HEK293T (cell line): ENCODE data around the gene KANSL1.

ENCODE experiments used
- ARNT ChIP-seq: fragments of 450-650 bp; IDR thresholded peaks from 2 replicates; pipeline ENCODE4 v1.6.1; 2017; ENCODE audit warnings: mild to moderate bottlenecking
- BHLHE40 ChIP-seq: fragments of 450-650 bp; IDR thresholded peaks from 2 replicates; pipeline ENCODE4 v1.6.1; 2016; ENCODE audit warnings: mild to moderate bottlenecking, moderate library complexity, borderline replicate concordance
- ELF4 ChIP-seq: fragments of 450-650 bp; IDR thresholded peaks from 2 replicates; pipeline ENCODE4 v1.6.1; 2017; ENCODE audit warnings: antibody characterized with exemption
- FOXA1 ChIP-seq: fragments of 450-650 bp; IDR thresholded peaks from 2 replicates; pipeline ENCODE4 v1.6.1; 2016; ENCODE audit warnings: mild to moderate bottlenecking
- FOXK2 ChIP-seq: fragments of 450-650 bp; IDR thresholded peaks from 2 replicates; pipeline ENCODE4 v1.6.1; 2016; ENCODE audit warnings: mild to moderate bottlenecking
- FOXM1 ChIP-seq: fragments of 450-650 bp; IDR thresholded peaks from 2 replicates; pipeline ENCODE4 v1.6.1; 2017; ENCODE audit warnings: mild to moderate bottlenecking, borderline replicate concordance
- HDGF ChIP-seq: fragments of 450-650 bp; IDR thresholded peaks from 2 replicates; pipeline ENCODE4 v1.6.1; 2017; ENCODE audit warnings: antibody characterized with exemption, borderline replicate concordance
- LEF1 ChIP-seq: fragments of 450-650 bp; IDR thresholded peaks from 2 replicates; pipeline ENCODE4 v1.6.1; 2017; ENCODE audit warnings: mild to moderate bottlenecking, borderline replicate concordance
- NFRKB ChIP-seq: fragments of 450-650 bp; IDR thresholded peaks from 2 replicates; pipeline ENCODE4 v1.6.1; 2016; ENCODE audit warnings: mild to moderate bottlenecking, moderate library complexity
- SP1 ChIP-seq: fragments of 450-650 bp; IDR thresholded peaks from 2 replicates; pipeline ENCODE4 v1.6.1; 2017
- SUZ12 ChIP-seq: fragments of 450-650 bp; IDR thresholded peaks from 2 replicates; pipeline ENCODE4 v1.6.1; 2016; ENCODE audit warnings: mild to moderate bottlenecking
- TARDBP ChIP-seq: fragments of 450-650 bp; IDR thresholded peaks from 2 replicates; pipeline ENCODE4 v1.6.1; 2016
- ZNF384 ChIP-seq: fragments of 450-650 bp; IDR thresholded peaks from 2 replicates; pipeline ENCODE4 v1.6.1; 2016
- TF ChIP-seq, protein P1 (sequence below): fragments of 450-650 bp; IDR thresholded peaks from 2 replicates; pipeline ENCODE4 v1.6.1; 2016

DNA sequence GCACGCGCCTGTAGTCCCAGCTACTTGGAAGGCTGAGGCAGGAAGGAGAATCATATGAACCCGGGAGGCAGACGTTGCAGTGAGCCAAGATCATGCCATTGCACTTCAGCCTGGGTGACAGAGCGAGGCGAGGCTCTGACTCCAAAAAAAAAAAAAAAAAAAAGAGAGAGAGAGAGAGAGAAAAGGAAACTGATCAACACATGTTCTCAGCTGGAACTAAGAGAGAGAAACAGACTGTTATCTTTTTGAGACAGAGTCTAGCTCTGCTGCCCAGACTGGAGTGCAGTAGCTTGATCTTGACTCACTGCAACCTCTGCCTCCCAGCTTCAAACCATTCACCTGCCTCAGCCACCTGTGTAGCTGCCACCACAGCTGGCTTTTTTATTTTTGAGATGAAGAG is 133.7 kb downstream of the KANSL1 start:
- TF ChIP-seq, protein P1, sequence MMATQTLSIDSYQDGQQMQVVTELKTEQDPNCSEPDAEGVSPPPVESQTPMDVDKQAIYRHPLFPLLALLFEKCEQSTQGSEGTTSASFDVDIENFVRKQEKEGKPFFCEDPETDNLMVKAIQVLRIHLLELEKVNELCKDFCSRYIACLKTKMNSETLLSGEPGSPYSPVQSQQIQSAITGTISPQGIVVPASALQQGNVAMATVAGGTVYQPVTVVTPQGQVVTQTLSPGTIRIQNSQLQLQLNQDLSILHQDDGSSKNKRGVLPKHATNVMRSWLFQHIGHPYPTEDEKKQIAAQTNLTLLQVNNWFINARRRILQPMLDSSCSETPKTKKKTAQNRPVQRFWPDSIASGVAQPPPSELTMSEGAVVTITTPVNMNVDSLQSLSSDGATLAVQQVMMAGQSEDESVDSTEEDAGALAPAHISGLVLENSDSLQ = no peak
- no peak for TF ChIP-seq BHLHE40
- TF ChIP-seq TARDBP = no peak
- TF ChIP-seq ZNF384 = no peak
- TF ChIP-seq HDGF = no peak
- no peak for TF ChIP-seq LEF1
- TF ChIP-seq FOXM1 = no peak
- no peak for TF ChIP-seq SUZ12
- TF ChIP-seq SP1 = no peak
- TF ChIP-seq NFRKB = no peak
- no peak for TF ChIP-seq FOXK2
- no peak for TF ChIP-seq FOXA1
- no peak for TF ChIP-seq ARNT
- TF ChIP-seq ELF4 = no peak
